OCI-LY7 (cell line): ENCODE data around the gene PLA2G2A. TPM values are rescaled to one million over a fixed set of nuclear protein-coding genes. Genes with fewer than 3 reads are reported as not detected.

ENCODE experiments used
- BruUV-seq: library from RNA; stranded (reverse); fragments of 400-500 nt; replicated peaks from 2 replicates; lab custom pipeline; 2021; lab: Mats Ljungman, UMichigan
- CTCF ChIA-PET: fragments of 300-600 bp; sonication (Branson Sonifier 250); formaldehyde crosslinking; loops from one replicate; lab custom pipeline; 2022; ENCODE audit warnings: antibody characterized with exemption; ENCODE audit not compliant: unreplicated experiment; lab: Charles Lee
- POLR2A ChIA-PET: fragments of 300-600 bp; sonication (Branson Sonifier 250); formaldehyde crosslinking; loops from one replicate; lab custom pipeline; 2022; ENCODE audit warnings: antibody characterized with exemption; lab: Charles Lee
- DNase-seq: peaks from one replicate; pipeline ENCODE4 v3.0.0-alpha.2; 2015; ENCODE audit warnings: low spot score
- H2AFZ ChIP-seq: fragments of 200-600 bp; sonication (generic), shearing (Covaris generic); 2 replicates; pipeline ENCODE4 v1.6.1; 2014; ENCODE audit warnings: mild to moderate bottlenecking, antibody characterized with exemption, low read length, moderate library complexity
- H3K27ac ChIP-seq: fragments of 200-600 bp; sonication (generic); 2 replicates; pipeline ENCODE4 v1.5.1; 2014; ENCODE audit warnings: mixed run types, low read depth, mild to moderate bottlenecking, moderate library complexity, low read length, inconsistent platforms; ENCODE audit not compliant: poor library complexity, severe bottlenecking
- H3K36me3 ChIP-seq: fragments of 200-600 bp; sonication (generic); 2 replicates; pipeline ENCODE4 v1.6.1; 2014; ENCODE audit warnings: mild to moderate bottlenecking, antibody characterized with exemption, low read length, moderate library complexity, mixed read lengths; ENCODE audit not compliant: insufficient read depth
- H3K4me1 ChIP-seq: fragments of 200-600 bp; sonication (generic); 2 replicates; pipeline ENCODE4 v1.5.1; 2014; ENCODE audit warnings: mild to moderate bottlenecking, low read length; ENCODE audit not compliant: insufficient read depth, poor library complexity, severe bottlenecking
- H3K4me2 ChIP-seq: fragments of 200-600 bp; sonication (generic); 2 replicates; pipeline ENCODE4 v1.6.1; 2014; ENCODE audit warnings: mild to moderate bottlenecking, low read length
- H3K4me3 ChIP-seq: fragments of 200-600 bp; sonication (generic); 2 replicates; pipeline ENCODE4 v1.5.1; 2014; ENCODE audit warnings: mild to moderate bottlenecking, low read depth, low read length; ENCODE audit not compliant: poor library complexity, severe bottlenecking
- H3K79me2 ChIP-seq: fragments of 200-600 bp; sonication (generic); 2 replicates; pipeline ENCODE4 v1.6.1; 2016; ENCODE audit warnings: low read depth, mild to moderate bottlenecking, low read length, moderate library complexity, mixed read lengths; ENCODE audit not compliant: insufficient read depth
- H3K9me2 ChIP-seq: fragments of 200-600 bp; sonication (generic); 2 replicates; pipeline ENCODE4 v1.6.1; 2016; ENCODE audit warnings: mild to moderate bottlenecking, low read length, mixed read lengths; ENCODE audit not compliant: insufficient read depth
- H3K9me3 ChIP-seq: fragments of 200-600 bp; sonication (generic); 2 replicates; pipeline ENCODE4 v1.6.1; 2014; ENCODE audit warnings: mild to moderate bottlenecking, mixed run types, low read length, mixed read lengths
- H4K20me1 ChIP-seq: fragments of 200-600 bp; sonication (generic); 2 replicates; pipeline ENCODE4 v1.6.1; 2014; ENCODE audit warnings: mild to moderate bottlenecking, antibody characterized with exemption, low read length, moderate library complexity, mixed read lengths; ENCODE audit not compliant: insufficient read depth
- CTCF ChIP-seq: fragments of 200-600 bp; sonication (generic); conservative IDR thresholded peaks from 2 replicates; pipeline ENCODE4 v1.5.1; 2014; ENCODE audit warnings: mild to moderate bottlenecking, antibody characterized with exemption, low read length, moderate library complexity, mixed read lengths
- EZH2phosphoT487 ChIP-seq: fragments of 200-600 bp; sonication (generic); IDR thresholded peaks from 2 replicates; pipeline ENCODE4 v1.6.1; 2018; ENCODE audit warnings: low read depth, borderline replicate concordance, mild to moderate bottlenecking, mixed run types, antibody characterized with exemption, low read length, moderate library complexity, mixed read lengths
- intact Hi-C: fragments of 100-400 bp; cut with micrococcal nuclease; formaldehyde crosslinking; loops from one replicate; pipeline ENCODE4 v1.10.0; 2022; ENCODE audit not compliant: unreplicated experiment
- total RNA-seq, 2 experiments: library from RNA; depleted of rRNA in 1 of 2; stranded (reverse); fragments of >200 nt in 1 of 2; shearing (Covaris generic) in 1 of 2; gene quantifications; 2 replicates each; pipeline ENCODE4 v1.2.3, GENCODE V29; 2014 to 2022

Gene PLA2G2A
- total RNA-seq, 2 experiments from 2014 or later: not detected

- Histone ChIP-seq H3K9me2 (no peaks in the 10 kb centered on the region), H3K4me3 (no peak overlapping the region), H3K36me3 (no peaks in the 10 kb centered on the region), H3K79me2 (no peaks in the 10 kb centered on the region), H4K20me1 (no peaks in the 10 kb centered on the region), H3K27ac (no peak overlapping the region), H2AFZ (no peak overlapping the region), H3K9me3 (no peaks in the 10 kb centered on the region), H3K4me2 (no peak overlapping the region), H3K4me1 (no peaks in the 10 kb centered on the region)
- CTCF ChIA-PET: no interaction called here
- intact Hi-C loops: no loop called here
- POLR2A ChIA-PET: no interaction called here
- BruUV-seq: no TSS peak
- TF ChIP-seq EZH2phosphoT487 (no peak), CTCF (no peak)
- no peak for DNase-seq
These were observed 52.9 kb downstream of the PLA2G2A start for GRCh38 chr1:19926296-19927129.

Other genes with a start within 250 kb of the PLA2G2A start
- 0.31 and 1.2 TPM in 2 replicates for gene TMCO4, start 179.7 kb downstream of the PLA2G2A start, total RNA-seq (2014; rRNA removed; shearing (Covaris generic))
- gene TMCO4, start 179.7 kb downstream of the PLA2G2A start, total RNA-seq (2022): 7.8 and 8.1 TPM in 2 replicates
- gene RNF186, start 164.3 kb downstream of the PLA2G2A start, total RNA-seq (2014; rRNA removed; shearing (Covaris generic)): not detected in 2 replicates
- gene RNF186, start 164.3 kb downstream of the PLA2G2A start, total RNA-seq (2022): not detected in 2 replicates
- gene OTUD3, start 97.2 kb downstream of the PLA2G2A start, total RNA-seq (2014; rRNA removed; shearing (Covaris generic)): 5.6 and 7.3 TPM in 2 replicates
- 12.2 and 14.7 TPM in 2 replicates for gene OTUD3, start 97.2 kb downstream of the PLA2G2A start, total RNA-seq (2022)
- gene PLA2G2E, start 56.0 kb downstream of the PLA2G2A start, total RNA-seq (2014; rRNA removed; shearing (Covaris generic)): not detected in 2 replicates
- gene PLA2G2E, start 56.0 kb downstream of the PLA2G2A start, total RNA-seq (2022): not detected in 2 replicates
- not detected in 2 replicates for gene PLA2G5, start 90.6 kb upstream of the PLA2G2A start, total RNA-seq (2014; rRNA removed; shearing (Covaris generic))
- not detected in 2 replicates for gene PLA2G5, start 90.6 kb upstream of the PLA2G2A start, total RNA-seq (2022)
- not detected in 2 replicates for gene PLA2G2D, start 139.9 kb upstream of the PLA2G2A start, total RNA-seq (2014; rRNA removed; shearing (Covaris generic))
- gene PLA2G2D, start 139.9 kb upstream of the PLA2G2A start, total RNA-seq (2022): not detected in 2 replicates
- gene PLA2G2F, start 159.7 kb upstream of the PLA2G2A start, total RNA-seq (2014; rRNA removed; shearing (Covaris generic)): not detected in 2 replicates
- gene PLA2G2F, start 159.7 kb upstream of the PLA2G2A start, total RNA-seq (2022): not detected in 2 replicates
- 0.28 and 0.50 TPM in 2 replicates for gene UBXN10, start 206.5 kb upstream of the PLA2G2A start, total RNA-seq (2014; rRNA removed; shearing (Covaris generic))
- 0.35 and 0.42 TPM in 2 replicates for gene UBXN10, start 206.5 kb upstream of the PLA2G2A start, total RNA-seq (2022)
- 0.44 TPM in 1 of 2 replicates, not detected in the other for gene PLA2G2C, start 206.9 kb upstream of the PLA2G2A start, total RNA-seq (2014; rRNA removed; shearing (Covaris generic))
- gene PLA2G2C, start 206.9 kb upstream of the PLA2G2A start, total RNA-seq (2022): 0.57 and 0.83 TPM in 2 replicates